RPMI7951 (cell line): ENCODE measurements around the gene LRRC52. TPM values are rescaled to one million over a fixed set of nuclear protein-coding genes. Genes with fewer than 3 reads are reported as not detected.

Experiments used
- DNase-seq: peaks from one replicate; pipeline ENCODE4 v3.0.0-alpha.2; 2012; ENCODE audit warnings: low read depth
- total RNA-seq: library from RNA; depleted of rRNA; stranded (reverse); fragments of >200 nt; shearing (Covaris generic); gene quantifications from 2 replicates; pipeline ENCODE4 v1.2.3, GENCODE V29; 2014

Gene LRRC52
- total RNA-seq, 1 experiment from 2014 or later = not detected

- no peak for DNase-seq
Observed at GRCh38 chr1:165537356-165538109, 6.3 kb upstream of the LRRC52 start.

- DNase-seq = peak; percentile 69
Observed at GRCh38 chr1:165539306-165539705, 4.5 kb upstream of the LRRC52 start.

GRCh38 chr1:165539908-165540307 is 3.9 kb upstream of the LRRC52 start:
- DNase-seq = peak; percentile 41

DNA sequence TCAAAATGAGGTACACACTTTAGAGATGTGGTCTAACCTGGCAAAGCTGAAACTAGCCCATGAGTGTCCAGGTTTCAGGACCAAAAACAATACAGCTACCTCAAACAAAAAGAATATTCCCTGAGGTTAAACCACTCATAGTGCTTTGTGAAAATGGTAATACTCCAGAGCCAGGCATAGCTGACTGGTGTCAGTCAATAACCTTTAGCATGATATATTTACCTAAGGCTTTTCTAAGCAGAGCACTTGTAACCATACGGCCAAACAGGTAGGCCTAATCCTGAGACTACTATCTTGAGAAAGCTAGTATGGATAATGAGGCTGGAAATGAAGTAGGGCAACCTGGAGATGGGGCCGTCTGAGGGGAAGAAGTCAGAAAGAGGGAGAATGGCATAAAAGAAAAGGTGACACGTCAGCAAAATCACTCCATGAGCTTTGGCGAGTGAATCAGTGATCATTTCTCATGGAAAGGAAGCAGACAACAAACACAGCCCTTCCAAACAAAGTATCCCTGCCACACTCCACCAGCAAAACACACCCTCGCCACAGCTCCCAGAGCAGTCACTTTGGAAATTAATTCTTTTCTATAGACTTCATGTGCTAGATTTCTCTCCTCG is 1.7 kb upstream of the LRRC52 start:
- DNase-seq = no peak

DNA sequence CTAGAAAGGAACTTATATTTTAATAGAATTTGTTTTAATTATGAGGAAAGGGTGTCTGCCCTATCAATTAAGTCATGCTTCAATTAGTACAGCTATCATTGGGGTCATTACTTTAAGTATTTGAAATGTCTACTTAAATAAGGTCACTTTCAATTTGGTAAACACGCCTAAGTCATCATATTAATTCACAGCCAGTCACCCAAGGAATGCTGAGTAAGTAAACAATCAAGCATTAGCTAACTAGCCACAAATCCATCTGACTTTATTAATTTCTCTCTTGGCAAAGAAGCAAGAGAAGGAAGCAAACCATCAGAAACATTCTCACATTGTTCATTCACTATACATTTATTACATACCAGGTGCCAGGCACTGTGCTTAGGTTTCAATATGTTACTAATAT is 1.2 kb upstream of the LRRC52 start:
- no peak for DNase-seq

GRCh38 chr1:165544996-165545395 is 1.2 kb downstream of the LRRC52 start:
- DNase-seq = no peak

- no peak for DNase-seq
Observed at GRCh38 chr1:165545974-165546373, 2.2 kb downstream of the LRRC52 start.

DNA sequence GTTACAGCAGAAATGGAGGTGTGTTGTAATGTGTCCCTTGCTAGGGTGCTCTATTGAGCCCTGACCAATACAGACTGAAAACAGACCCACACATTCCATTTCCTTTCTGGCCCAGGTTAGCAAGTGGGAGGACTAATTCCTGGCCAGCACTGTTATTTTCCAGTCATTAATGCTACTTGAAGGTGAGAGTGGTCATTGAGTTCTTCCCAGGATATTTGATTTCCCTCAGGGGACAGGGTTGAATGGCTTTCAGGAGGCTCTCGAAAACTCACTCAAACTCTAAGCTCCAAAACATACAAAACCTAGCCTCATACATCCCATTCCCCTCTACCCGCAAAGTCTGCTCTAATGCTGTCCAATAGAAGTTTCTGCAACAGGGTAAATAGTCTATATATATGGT is 6.2 kb downstream of the LRRC52 start:
- no peak for DNase-seq

DNA sequence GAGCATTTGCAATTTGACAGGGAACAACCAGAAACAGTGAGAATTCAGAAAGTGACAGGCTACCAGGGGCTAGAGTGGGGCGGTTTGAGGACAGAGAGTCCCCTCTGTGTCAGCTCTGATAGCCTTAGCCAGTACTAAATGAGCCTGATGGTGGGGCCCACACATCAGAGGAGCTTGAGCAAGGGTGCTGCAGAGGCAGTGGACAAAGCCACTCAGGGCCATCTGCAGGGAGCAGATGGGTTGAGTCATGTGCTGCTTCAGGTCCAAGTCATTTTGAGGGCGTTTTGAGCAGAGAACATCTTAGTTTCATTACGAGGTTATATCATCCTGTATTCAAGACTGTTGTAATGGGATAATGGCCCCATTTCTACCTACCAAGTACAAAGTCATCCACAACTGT is 7.7 kb downstream of the LRRC52 start:
- no peak for DNase-seq

DNA sequence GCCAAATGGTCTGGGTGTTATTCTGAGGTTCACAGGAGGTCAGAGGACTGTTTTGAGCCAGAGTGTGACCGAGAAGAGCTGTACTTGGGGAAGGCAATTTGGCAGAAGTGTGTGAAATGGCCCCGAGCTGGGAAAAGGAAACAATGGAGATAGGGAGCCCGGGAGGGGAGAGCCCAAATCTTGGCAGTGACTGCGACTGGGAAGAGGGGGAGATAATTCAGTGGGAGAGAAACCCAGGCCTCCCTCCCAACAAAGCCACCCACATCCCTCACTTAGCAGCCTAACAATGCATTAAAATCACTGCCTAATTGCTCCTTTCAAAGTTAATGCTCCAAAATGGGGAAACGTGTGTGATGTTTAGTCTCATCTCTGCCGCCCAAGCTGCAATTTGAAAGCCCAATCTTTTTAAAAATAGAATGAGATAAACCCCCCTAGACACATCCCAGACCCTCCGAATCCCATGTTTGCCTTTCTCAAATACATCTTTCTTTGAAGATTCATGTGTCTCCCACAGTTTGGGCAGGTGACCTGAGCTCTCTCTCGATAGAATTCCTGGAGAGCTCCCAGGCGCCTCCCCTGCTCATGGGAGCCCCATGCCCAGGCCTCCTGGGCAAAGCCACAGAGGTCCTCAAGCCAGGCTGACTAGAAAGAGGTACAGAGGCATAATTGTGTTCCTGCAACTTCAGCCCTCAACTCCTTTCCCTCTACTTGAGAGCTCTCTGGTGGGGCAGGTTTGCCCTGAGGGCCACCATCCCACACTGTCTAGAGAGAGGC is 17.3 kb downstream of the LRRC52 start:
- no peak for DNase-seq

DNA sequence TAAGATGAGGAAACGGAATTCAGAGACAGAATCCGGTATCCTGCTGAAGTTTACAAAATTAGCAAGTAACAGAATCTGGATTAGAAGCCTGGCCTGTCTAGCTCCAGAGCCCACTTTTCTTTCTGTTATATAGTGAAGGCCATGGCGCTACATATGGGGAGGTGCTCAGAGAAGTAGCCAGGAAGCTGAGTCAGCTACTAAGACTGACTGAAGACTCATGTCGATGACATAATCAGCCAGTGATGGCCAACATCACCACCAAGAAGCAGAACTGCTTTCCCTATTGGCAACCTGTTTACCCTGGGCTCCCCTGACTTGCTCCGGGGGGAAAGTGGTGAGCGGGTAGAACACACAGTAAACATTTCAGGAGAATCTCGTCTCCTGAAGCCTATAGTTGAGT is 18.8 kb downstream of the LRRC52 start:
- DNase-seq = no peak

- no peak for DNase-seq
Observed at GRCh38 chr1:165563551-165563950, 19.8 kb downstream of the LRRC52 start.

GRCh38 chr1:165564561-165564960 is 20.8 kb downstream of the LRRC52 start:
- no peak for DNase-seq

GRCh38 chr1:165565751-165566490 is 22.1 kb downstream of the LRRC52 start:
- no peak for DNase-seq

DNA sequence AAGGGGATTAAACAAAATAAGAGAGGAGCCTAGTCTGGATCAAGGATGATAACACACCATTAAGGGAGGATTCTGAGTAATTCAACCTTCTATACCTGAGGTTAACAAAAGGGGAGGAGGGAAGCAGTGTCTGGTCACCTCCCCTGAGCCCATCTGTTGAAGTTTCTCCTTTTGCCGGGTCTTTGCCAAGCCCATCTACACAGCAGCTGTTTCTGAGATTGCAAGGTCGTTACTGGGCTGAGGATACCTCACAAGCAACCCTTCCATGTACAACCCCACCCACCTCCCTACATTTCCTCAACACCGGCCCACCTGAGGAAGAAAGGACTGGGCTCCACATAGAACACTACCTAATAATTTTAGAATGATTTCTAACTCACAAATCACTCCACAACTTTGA is 26.3 kb downstream of the LRRC52 start:
- no peak for DNase-seq

DNA sequence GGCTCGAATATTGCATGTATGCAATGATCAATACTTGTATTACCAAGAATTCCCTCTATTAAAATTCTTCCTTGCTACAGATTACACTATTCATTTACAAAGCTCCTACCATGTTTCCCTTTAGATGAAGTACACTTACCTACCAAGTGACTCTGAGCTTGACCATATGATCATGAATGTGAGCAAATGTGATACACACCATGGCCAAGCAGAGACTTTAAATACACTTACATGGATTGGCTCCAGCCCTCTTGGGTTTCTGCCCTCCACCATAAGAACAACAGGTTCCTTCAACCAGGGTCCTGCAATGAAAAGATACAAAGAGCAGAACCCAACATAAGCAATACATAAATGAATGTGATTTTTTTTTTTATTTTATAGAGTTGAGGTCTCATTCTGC is 30.0 kb downstream of the LRRC52 start:
- DNase-seq = no peak

- DNase-seq = no peak
Observed at GRCh38 chr1:165574295-165574694, 30.5 kb downstream of the LRRC52 start.

GRCh38 chr1:165575468-165576099 is 31.8 kb downstream of the LRRC52 start:
- DNase-seq = no peak

DNA sequence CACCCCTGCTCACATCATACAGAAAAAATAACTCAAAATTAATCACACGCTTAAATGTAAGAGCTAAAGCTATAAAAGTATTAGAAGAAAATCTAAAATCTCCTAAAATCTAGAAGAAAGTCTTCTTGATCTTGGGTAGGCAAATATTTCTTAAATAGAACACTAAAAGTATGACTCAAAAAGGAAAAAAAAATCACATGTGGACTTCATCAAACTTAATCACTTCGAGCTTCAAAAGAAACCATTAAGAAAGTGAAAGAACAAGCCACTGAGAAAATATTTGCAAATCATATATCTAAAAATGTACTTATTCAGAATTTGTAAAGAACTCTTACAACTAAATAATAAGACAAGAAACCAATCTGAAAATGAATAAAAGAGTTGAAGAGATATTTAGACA is 32.7 kb downstream of the LRRC52 start:
- no peak for DNase-seq

DNA sequence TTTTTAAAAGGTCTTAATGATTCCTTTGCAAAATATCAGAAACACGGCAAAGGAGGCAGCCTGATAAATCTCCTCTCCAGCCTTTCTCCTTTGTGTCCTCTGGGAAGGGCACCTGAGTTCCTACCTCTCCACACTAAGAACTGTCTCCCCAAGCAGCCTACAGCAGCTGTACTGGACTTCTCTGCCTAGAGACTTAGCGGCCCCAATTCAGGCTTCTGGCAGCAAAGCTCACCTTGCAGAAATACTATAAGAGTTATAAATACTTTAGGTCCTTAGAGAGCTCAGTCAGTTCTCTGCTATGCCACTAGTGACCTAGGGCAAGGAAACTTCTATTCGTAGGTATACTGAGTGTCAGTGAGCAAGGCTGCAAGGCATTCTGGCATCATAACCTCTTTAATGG is 33.9 kb downstream of the LRRC52 start:
- no peak for DNase-seq
